Superior temporal gyrus (tissue), 1 donor: ENCODE data around the gene CLASP1.
"Not testable (repeated sequence)": the region's sequence is repeated elsewhere in the genome, so short reads cannot be mapped to it uniquely, and the experiment has no call there.

Source experiments
- DNase-seq: peaks from one replicate; pipeline ENCODE4 v3.0.0-alpha.2; 2016; ENCODE audit errors: extremely low spot score

The CLASP1 gene

DNA sequence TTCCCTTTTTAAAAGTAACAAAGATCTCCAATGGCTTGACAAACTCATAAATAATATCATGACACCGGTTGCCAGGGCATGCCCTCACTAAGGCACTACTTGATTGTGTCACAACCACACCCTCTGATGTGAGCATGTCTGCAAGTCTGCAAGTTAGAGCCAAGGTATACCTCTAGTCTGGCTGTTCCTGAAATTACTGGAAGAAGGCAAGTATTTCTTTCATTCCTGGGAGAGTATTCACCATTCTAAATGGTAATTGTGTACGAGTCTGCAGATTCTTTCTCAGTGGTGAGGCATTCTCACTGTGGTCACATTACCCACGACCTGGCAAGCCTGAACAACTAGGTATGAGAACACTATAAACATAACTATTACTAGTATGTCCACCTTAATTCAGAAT lies 144.3 kb downstream of the CLASP1 start:
- DNase-seq = no peak

DNA sequence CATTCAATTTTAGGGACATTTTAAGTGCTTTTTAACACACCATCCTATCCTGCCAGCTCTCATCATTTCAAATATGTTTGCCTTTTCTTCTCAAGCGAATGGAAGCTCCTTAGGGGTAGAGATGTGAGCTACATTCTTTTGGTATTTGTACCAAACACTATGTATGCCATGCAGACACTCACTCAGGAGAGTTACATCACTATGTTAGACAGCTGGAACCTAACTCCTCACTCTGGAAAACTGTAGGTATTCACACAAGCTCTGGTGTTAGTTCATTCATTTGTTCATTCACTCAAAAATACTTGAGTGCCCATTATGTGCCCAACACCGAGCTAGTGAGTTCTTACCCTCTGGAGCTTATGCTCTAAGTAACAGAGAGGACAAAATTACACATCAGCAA lies 144.9 kb downstream of the CLASP1 start:
- no peak for DNase-seq

DNA sequence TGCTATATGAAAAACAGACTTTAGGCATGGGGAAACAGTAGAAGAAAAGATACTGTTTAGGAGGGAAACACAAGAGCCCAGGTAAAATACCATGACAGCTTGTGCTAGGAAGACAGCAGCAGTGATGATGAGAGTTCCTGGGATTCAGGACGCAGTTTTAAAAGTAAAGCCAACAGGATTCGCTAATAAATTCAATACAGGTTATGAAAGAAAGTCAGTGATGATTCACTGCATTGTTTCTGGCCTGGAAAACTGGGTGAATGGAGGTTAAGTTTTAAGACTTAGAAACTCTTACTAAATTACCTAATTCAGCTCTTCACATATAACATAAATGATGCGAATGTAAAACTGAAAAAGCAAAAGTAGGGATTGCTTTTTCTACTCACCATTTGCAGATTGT lies 146.5 kb downstream of the CLASP1 start:
- no peak for DNase-seq

DNA sequence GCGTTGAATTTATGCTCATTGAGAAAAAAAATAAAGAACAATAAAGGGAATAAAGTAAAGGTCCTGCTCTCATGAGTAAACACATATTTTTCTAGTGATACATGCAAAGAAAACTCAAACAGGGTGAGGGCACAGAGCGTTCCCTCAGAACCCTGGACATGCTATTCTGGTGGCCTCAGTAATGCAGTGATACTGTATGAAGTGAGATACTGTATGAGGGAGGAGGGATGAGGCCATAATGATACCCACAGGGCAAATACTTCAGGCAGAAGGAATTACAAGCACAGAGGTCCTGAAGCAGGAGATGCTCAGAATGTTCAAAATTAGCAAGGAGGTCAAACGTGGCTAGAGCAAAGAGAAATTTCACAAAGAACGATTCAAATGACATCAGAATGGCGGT lies 147.0 kb downstream of the CLASP1 start:
- no peak for DNase-seq

DNA sequence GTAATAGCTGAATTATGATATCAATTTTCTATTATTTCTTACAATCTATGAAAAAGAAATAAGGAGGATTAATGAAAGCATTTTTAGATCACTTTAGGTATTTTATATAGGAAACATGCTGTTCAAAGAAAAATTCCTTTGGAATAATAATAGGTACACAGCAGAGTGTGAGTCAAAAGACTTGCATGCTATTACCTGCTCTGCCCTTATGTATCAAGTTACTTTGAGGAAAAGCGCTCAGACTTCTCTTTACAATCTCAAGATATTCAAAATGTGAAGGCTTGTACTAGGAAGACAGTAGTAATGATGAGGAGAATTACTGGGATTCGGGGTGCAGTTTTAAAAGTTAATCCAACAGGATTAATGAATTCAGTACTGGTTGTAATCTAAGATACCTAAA lies 147.7 kb downstream of the CLASP1 start:
- no peak for DNase-seq

DNA sequence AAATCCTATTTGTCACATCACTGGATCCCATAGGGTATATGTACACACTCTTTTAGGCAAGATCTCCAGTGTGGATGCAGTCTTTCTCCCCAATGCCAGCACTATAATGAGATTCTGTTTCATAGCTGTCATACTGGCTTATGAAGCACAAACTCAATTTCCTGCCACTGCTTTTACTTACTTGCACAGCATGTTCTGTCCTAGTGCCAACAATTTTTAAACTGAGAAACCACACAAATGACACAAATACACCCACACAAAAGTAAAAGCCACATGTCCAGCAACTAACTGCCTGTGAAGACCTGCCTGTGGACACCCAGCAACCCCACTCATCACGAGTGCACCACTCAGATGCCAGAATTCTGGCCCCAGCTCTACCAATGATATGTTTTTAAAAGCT lies 148.2 kb downstream of the CLASP1 start:
- DNase-seq = peak; percentile 55

DNA sequence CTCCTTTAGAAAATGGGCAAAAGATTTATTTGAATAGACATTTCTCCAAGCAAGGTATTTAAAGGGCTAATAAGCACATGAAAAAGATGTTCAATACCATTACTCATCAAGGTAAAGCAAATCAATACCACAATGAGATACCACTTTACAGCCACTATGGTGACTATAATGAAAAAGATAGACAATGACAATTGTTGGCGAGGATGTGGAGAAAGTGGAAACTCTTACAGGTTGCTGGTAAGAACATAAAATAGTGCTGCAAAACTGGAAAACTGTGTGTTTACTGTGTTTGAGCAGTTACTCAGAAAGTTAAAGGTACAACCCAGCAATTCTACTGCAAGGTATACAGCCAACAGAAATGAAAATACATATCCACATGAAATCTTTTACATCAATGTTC lies 150.5 kb downstream of the CLASP1 start:
- no peak for DNase-seq

DNA sequence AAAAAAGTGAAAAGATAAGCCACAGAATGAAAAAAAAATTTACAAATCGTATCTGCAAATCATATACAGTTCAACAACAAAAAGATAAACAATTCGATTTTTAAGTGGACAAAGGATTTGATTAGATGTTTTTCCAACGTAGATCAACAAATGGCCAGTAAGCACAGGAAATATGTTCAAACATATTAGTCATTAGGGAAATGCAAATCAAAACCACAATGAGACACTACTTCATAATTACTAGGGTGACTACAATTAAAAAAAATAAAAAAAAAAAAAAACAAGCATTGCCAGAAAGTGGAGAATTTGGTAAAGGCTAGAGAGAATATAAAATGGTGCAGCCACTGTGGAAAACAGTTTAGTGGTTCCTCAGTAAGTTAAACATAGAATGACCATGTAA lies 156.9 kb downstream of the CLASP1 start:
- no peak for DNase-seq

DNA sequence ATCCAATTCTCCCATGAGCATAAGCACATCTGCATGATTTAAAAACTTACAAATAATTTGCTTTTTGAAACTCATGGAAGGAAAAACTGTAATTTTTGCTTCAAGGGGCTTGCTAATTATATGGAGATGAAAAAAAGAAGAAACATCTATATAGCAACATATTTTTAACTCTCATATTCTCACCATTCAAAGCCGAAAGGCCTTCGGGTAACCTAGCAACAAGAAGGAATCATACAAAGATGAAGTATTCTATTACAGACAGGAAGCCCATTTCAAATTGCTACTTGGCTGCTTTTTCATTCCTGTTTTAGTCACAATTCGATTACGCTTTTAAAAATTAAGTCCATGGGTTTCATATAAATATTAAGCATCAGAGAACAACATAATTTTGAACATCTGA lies 157.7 kb downstream of the CLASP1 start:
- peak; percentile 56 for DNase-seq

DNA sequence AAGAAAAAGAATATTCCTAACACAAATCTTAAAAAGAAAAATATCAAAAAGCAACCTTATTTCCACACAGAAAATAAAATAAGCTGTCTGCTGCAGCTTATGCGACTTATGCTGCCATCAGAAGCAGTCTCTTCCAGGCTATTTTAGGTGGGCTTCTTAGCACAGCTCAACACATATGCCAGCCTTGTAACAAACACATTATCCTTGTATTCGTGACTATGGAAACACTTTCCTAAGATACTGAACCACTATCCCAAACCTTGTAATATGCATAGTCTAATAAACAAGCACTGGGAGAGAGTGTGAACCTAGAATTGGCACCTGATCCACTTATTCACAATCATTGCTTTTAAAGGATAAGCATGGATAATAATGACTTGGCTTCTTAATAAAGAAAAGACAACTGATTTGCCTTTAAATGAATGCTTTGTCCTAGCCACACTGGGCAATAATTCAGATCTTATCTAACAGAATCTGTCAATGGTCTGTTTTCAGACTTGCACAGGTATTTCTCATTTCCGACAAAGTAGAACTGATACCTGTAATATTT lies 158.6 kb downstream of the CLASP1 start:
- DNase-seq = peak; percentile 57

DNA sequence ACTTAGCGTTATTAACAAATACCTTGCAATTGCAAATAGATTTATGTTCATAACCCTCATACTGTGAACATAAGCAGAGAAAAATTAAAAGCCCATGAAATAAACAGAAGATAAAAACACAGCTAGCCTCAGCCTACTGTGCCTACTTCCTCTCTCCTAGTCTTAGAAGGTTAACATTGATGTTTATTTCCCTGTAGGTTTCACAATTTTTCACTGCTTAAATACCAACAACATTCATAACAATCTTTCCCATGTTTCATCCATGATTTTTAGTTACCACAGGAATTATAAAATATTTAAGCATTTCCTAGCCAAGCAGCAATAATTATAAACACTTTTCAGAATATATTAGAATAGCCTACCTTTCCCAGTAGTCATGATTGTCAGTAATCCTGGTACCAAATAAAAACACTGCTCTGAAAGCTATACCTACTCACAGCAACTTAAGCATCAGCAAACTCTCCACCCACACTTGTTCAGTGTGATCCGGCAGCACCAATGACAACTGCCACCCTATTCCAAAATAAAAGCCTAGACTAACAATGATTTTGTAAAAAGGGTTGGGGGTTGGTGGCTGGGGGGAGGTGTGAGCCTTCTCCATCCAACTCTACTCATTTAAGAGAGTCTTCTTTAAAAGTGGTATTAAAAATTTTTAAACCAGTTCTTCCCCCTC lies 159.2 kb downstream of the CLASP1 start:
- peak; percentile 46 for DNase-seq

DNA sequence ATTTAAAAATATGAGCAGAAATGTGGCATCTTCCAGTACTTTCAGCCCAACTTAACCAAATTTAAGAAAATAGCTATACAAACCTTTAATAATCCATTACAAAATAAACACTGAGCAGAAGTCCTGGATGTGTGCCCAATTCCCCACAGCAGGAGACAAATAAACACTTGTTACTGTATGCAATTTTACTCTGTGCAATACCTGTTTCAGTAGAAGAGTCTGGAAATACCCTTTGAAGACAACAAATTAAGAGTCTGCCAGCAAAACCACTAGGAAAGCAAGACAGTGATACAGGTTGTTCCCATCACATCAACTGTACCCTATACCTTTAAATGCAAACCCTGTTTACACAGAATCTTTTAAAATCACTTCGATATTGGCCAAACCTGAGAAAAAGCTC lies 160.0 kb downstream of the CLASP1 start:
- DNase-seq = no peak

DNA sequence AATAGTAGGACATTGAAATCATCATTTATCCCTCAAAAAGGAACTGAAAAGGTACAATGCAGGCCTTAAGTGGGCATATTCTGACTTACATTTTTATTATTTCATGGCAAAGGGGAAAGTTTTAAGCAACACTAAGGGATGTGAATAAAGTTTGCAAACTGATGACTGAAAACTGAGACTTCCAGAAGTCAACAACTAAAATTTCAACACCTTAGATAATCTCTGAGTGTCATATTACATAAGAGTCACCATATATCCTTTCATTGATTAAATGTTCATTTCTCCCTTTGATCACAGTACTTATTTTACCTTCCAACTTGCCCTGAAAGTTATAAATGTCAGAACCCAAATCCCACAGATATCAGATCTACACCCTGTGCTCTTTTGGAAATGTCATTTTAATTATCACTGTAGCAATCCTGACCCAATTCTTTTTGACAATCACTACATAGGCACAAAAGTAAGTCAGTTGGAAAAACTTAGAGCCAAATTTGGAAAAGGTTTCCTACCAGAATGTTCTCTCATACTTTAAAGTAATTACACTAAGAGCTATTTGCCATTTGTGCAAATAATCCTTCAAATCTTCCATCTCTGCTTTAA lies 163.0 kb downstream of the CLASP1 start:
- no peak for DNase-seq

DNA sequence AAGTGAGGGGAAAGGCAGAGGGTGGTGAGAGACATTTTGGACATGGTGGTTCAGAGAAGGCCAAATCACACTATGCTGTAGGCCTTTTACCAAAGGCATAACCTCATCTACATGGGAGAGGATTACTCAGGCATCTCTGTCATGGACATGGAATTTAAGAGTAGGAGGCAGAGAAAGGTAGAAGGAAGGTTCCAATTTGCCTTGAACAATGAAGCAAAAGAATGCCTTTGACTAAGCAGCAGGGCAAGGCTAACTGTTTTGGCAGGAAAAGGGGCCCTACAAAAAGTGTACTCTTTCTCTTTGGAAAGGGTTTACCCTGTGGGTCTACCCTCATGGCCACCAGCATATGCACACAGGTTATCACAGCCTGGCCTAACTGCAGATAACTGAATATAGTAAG lies 164.2 kb downstream of the CLASP1 start:
- no peak for DNase-seq

DNA sequence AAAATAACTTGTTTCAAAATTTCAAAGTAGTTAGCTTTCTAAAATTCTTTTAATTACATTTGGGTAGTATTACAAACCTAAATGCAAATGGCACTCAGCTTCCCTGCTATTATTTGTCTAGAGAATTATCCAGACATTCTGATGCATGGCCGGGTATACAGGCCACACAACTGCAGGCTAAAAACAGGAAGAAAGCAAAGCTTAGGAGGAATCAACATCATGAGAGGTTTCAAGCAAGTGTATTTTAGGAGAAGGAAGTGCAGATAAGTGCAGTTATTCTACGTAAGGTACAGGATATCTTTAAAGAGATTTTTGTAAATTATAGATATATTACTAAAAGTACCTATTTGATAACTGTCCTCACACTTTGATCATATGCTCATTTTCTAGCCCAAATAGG lies 165.4 kb downstream of the CLASP1 start:
- no peak for DNase-seq

DNA sequence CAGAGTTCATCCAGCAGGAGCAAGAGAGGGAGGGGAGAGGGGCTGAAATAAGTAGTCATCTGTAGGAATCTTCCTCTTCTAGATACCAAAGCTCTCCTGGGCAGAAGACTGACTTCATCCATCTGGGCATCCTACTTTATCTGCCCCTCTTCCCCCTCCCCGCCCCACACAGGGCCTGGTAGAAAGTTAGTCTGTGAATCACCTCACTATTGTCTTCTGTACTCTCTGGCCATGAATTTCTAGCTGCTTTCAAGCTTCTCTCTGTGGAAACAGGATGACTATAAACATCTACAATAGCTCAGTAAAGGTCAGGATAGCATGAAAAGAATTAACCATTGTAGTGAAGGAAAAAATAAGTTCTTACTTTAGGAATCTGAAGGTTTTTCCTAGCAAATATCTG lies 166.2 kb downstream of the CLASP1 start:
- no peak for DNase-seq

DNA sequence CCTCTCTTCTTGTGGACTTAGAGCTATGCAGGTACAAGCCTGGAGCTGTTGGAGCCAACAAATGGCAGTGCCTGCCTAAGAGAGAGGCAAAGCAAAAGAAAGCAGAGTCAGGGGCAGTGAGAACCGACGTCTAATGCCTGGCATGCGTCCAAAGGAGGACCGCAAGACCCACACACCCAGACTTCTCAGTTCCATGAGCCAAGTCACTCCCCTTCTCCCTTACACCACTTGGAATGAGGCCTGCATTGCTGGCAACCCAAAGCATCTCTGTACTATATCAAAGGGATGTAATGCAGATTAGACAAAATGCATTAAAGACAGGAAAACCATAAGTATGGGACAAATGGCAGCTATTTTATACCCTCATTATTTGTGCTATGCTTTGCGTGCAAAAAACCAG lies 168.4 kb downstream of the CLASP1 start:
- DNase-seq = no peak

DNA sequence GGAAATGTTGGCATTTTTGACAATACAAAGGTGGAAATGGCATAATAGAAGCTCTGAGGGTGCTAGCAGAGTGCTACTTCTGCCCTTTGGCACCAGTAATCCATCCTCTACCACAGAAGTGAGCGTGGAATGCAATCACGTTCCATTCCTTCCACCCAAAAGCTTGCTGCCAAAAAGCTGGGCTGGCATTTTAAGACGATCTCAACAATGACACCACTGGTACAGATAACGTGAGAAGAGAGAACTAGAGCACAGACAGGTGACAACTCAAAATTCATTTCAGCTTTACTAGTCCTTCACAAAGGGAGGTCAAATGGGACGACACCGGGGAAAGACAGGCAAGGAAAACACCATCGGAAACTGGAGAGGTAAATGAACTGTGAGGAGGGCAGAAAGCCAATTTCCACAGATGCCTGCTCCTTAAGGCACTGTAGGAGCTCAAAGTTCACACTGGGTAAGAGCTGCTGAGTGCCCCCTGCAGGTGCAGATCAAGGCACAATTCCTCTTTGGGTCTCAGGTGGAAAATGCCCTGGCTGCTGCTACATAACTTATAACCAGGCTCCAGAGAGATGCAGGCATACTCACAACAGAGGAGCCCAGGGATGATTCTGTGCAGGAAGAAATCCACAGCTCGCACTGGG lies 169.3 kb downstream of the CLASP1 start:
- DNase-seq = no peak

DNA sequence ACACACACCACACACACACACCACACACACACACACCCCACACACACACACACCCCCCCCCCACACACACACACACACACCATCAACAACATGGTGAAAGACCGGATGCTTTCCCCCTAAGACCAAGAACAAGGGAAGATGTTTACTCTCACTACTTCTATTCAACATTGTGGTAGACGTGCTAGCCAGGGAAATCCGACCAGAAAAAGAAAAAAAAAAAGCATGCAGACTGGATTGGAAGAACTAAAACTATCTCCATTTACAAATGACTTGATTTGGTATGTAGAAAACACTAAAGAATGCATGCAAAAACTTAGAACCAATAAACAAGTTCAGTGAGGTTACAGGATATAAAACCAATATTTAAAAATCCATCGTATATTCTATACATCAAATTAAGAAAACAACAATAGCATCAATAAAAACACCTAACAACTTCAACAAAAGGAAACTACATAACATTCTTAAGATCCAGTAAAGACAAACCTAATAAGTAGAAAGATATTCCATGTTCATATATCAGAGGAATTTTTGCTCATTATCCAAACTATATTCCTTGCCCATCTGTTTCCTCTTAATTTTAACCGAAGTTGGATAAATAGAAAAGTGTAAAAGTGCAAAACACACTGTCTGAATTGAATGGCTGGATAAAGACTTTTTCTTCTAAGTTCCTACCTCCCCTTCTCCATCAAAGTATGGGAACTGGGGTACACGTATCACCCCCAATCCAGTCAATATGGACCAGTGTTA lies 170.1 kb downstream of the CLASP1 start:
- no peak for DNase-seq

DNA sequence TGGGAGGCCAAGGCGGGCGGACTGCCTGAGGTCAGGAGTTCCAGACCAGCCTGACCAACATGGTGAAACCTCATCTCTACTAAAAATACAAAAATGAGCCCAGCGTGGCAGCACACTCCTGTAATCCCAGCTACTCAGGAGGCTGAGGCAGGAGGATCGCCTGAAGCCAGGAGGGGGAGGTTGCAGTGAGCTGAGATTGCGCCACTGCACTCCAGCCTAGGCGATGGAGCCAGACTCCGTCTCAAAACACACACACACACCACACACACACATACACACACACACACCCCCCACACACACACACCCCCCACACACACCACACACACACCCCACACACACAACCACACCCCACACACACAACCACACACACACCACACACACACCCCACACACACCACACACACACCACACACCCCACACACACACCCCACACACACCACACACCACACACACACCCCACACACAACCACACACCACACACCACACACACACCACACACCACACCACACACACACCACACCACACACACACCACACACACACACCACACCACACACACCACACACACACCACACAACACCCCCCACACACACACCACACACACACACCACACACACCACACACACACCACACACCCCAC lies 170.8 kb downstream of the CLASP1 start:
- not testable (repeated sequence) for DNase-seq

DNA sequence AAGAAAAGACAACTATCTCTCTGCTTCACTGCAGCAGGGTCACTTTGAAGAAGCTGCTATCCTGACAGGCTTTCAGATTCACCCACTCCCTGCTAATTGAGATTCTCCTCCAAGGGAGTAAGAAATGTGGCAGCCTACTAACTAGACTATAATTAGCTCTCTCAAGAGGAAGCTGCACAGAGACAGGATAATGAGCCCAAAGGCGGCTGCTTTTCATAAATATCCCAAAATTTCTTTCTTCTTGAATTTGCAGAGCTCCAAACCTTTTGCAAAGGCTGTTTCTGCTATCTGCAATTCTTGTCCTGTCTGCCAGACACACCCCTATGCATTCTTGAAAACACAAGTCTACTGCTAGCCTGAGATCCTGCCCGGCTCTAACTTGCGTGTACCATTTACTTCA lies 172.6 kb downstream of the CLASP1 start:
- peak; percentile 68 for DNase-seq
